HG03108 (cell line): ENCODE results near the gene EBNA1BP2.
A peak's percentile ranks its signal among the peaks of the same experiment; 100 is the strongest.
"Not testable (repeated sequence)": the region's sequence is repeated elsewhere in the genome, so short reads cannot be mapped to it uniquely, and the experiment has no call there.

Source experiments
- ATAC-seq: cut with Tn5 transposase; IDR thresholded peaks from one replicate; pipeline ENCODE4 v1.9.1; 2021; ENCODE audit warnings: moderate library complexity; ENCODE audit not compliant: unreplicated experiment

Gene EBNA1BP2

GRCh38 chr1:43172527-43172972, 460 bp upstream of the EBNA1BP2 start:
- ATAC-seq: peak; percentile 44

GRCh38 chr1:43171312-43171875, 696 bp downstream of the EBNA1BP2 start:
- ATAC-seq: no peak

DNA sequence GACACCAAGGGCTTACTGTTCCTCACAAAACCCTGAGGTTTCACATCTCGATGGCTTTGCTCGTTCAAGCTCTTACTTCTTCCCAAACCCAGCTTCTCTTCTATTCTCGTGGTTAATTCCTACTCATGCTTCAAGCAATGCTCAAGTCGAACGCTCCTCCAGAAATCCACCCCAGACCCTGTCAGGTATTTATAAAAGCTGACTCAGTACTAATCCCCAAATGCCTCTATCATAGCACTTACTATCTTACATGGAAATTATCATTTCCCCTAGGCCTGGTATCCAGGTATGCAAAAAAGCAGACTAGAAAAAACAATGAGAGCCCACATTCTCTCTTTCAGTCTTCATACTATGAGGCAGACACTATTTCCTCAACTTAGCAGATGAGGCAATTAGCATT, 6.3 kb downstream of the EBNA1BP2 start:
- ATAC-seq: no peak

- ATAC-seq: no peak
Measured at GRCh38 chr1:43165162-43165561, 6.9 kb downstream of the EBNA1BP2 start.

DNA sequence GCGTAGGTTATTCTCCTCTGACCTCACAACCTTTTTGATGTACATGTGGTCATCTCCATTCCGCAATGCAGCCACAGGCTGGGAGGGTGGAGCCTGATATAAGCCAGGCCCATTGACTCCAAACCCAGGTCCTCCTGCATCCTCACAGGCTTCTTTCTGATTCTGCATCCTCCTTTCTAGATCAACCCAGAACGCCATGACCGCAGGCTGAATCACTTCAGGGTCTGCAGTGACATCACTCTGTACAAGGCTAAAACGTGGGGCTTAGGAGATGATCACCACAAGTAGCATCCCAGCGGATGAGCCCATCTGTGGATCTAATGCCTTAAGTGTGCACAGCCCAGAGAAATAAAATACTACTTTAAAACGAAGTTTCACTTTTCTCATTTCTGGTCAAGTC, 16.1 kb downstream of the EBNA1BP2 start:
- ATAC-seq: no peak

DNA sequence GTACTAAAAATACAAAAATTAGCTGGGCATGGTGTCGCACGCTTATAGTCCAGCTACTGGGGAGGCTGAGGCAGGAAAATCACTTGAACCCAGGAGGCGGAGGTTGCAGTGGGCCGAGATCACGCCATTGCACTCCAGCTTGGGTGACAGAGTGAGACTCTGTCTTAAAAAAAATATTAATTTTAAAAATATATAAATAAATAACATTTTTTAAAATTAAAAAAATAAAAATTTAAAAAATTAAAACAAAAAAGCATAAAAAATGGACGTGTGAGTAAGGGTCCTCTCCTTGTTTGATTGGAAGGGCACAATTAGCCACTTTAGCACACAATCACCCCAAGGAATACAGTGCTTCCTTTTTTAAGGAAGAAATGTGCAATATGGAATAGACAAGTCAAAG, 18.6 kb downstream of the EBNA1BP2 start:
- ATAC-seq: no peak

GRCh38 chr1:43152866-43153265, 19.2 kb downstream of the EBNA1BP2 start:
- ATAC-seq: no peak

DNA sequence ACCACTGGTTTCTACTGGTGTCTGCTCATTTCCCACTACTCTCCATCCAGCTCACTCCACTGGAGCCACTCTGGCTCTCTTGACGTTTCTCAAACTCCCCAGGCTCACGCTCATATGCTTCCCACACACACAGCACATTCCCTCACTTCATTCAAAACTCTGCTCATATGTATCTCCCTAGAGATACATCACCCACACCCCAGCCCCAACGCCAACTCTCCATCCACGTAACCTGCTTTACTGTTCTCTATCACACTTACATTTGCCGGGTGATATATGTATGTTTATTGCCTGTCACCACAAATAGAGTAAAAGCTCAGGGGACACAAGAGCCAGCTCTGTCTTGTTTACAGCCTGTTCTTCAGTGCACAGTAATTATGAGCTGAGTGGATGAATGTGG, 22.2 kb downstream of the EBNA1BP2 start:
- ATAC-seq: no peak

GRCh38 chr1:43147625-43148327, 24.3 kb downstream of the EBNA1BP2 start:
- ATAC-seq: no peak

DNA sequence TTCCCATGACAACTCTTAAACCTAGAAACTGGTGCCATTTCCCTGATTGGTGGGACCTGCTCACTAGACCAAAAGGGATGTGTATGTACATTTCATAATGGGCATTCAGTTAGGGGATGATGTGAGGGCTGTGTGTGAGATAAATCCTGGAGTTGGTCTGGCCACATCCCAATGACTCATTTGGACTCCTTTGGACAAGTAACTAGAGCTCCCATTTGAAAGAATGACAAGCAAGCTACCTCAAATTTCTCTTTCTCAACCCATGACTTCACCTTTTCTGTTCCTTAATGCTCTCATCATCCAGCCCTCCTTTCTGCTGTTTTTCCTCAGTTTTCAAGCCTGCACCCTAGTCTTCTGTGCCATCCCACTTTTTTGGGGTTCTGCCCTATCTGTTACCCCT, 27.9 kb downstream of the EBNA1BP2 start:
- no peak for ATAC-seq

- ATAC-seq: no peak
Measured at GRCh38 chr1:43143441-43143888, 28.6 kb downstream of the EBNA1BP2 start.

GRCh38 chr1:43140583-43140982, 31.5 kb downstream of the EBNA1BP2 start:
- ATAC-seq: no peak

DNA sequence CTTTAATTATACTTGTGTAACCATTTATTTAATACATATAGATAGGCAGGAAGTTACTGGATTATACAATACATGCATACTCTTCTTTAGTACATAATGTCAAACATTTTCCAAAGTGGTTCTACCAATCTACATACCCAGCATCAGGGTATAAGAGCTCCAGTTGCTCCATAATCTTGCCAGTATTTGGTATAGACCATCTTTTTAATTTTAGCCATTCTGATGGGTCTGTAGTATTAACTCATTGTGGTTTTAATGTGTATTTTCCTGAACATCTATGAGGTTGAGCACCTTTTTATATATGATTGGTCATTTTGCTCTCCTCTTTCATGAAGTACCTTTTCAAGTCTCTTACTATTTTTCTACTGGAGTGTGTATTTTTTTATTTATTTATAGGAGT, 32.1 kb downstream of the EBNA1BP2 start:
- no peak for ATAC-seq

- ATAC-seq: not testable (repeated sequence)
Measured at GRCh38 chr1:43139295-43139694, 32.8 kb downstream of the EBNA1BP2 start.

- no peak for ATAC-seq
Measured at GRCh38 chr1:43137445-43138052, 34.5 kb downstream of the EBNA1BP2 start.

- ATAC-seq: no peak
Measured at GRCh38 chr1:43135857-43136781, 36.0 kb downstream of the EBNA1BP2 start.

DNA sequence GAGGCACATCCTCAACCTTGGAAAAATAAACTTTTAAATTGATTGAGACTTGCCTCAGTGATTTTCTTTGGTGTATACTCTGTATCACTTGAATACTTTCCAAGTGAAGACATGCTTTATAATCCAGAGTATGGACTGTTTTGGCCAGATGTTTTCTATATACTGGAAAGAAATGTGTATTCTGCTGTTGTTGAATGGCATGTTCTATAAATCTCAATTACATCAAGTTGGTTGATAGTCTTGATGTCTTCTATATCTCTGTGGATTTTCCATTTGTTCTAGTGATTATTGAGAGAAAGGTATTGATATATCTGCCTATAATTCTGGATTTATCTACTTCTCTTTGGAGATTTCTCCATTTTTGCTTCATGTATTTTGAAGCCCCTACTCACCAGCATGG, 37.5 kb downstream of the EBNA1BP2 start:
- no peak for ATAC-seq

DNA sequence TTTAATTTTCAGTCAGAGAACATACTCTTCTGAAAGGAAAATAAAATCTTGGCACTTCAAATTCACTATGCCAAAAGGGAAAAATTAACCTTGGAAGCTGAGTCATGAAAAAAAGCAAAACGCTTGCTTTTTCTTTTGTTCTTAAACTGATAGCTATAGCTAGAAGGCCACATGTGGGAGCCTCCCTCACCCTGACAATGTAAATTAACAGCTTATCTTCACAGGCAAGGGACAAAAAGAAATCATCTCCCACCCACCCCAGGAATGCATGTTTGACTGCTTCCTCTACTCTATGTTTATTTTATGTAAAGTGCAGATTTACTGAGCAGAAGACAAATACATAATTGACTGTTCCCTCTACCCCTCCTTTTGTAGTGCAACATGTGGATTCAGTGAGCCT, 38.0 kb downstream of the EBNA1BP2 start:
- ATAC-seq: no peak

DNA sequence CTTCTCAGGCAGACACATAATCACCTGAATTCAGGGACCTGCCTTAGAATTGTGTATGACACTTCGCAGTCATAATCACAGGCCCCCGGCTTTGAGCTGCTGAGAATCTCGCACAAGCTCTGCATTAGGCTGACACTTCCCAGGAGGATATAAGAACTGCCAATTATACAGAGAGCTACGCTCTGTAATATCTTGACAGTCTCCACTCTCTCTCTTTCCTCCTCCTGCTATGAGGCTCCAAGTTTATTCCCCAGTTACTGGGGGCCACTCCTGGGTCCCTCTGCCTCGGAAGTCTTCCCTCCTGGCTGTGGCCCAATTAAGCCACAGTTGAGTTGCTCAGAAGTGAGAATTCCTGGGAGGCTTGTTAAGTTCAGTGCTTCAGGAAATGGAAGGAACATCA, 42.7 kb downstream of the EBNA1BP2 start:
- no peak for ATAC-seq

GRCh38 chr1:43128816-43129215, 43.3 kb downstream of the EBNA1BP2 start:
- ATAC-seq: no peak

GRCh38 chr1:43123031-43123430, 49.1 kb downstream of the EBNA1BP2 start:
- no peak for ATAC-seq
